MM.1S (cell line): Measurements from ENCODE around the gene COL11A1.

ENCODE experiments used
- EZH2 ChIP-seq: fragments of 300-600 bp; sonication (generic); optimal IDR thresholded peaks from 2 replicates; pipeline ENCODE3; 2017; ENCODE audit warnings: low read depth, mild to moderate bottlenecking, antibody characterized with exemption, low read length, mixed read lengths
- TF ChIP-seq, protein P1 (sequence below): fragments of 300-600 bp; sonication (generic); IDR thresholded peaks from 2 replicates; pipeline ENCODE4 v1.5.1; 2016; ENCODE audit warnings: antibody characterized with exemption, low read length, mixed read lengths

DNA sequence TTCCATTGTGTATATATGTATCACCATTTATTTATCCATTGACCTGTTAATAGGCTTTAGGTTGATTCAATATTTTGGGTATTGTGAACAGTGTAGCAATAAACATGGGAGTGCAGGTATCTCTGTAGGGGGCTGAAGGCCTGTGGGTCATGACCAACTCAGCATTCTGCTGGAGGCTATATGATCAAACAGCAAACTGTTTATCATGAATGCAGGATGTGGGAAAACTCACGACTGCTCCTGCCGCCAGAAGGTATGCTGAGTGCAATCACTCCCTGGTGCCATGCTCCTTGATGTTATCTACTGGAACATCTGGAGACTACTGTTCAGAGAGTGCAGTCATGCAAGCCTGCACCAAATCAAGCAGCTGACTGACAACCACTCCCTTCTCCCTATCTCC is 275.2 kb downstream of the COL11A1 start:
- TF ChIP-seq, protein P1, sequence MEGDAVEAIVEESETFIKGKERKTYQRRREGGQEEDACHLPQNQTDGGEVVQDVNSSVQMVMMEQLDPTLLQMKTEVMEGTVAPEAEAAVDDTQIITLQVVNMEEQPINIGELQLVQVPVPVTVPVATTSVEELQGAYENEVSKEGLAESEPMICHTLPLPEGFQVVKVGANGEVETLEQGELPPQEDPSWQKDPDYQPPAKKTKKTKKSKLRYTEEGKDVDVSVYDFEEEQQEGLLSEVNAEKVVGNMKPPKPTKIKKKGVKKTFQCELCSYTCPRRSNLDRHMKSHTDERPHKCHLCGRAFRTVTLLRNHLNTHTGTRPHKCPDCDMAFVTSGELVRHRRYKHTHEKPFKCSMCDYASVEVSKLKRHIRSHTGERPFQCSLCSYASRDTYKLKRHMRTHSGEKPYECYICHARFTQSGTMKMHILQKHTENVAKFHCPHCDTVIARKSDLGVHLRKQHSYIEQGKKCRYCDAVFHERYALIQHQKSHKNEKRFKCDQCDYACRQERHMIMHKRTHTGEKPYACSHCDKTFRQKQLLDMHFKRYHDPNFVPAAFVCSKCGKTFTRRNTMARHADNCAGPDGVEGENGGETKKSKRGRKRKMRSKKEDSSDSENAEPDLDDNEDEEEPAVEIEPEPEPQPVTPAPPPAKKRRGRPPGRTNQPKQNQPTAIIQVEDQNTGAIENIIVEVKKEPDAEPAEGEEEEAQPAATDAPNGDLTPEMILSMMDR = no peak
- TF ChIP-seq EZH2 = no peak
